D341Med (cell line): Measurements from ENCODE around the gene ASPSCR1.

Experiments used
- DNase-seq: peaks from one replicate; pipeline ENCODE4 v3.0.0; 2012; ENCODE audit warnings: low spot score

Gene ASPSCR1

DNA sequence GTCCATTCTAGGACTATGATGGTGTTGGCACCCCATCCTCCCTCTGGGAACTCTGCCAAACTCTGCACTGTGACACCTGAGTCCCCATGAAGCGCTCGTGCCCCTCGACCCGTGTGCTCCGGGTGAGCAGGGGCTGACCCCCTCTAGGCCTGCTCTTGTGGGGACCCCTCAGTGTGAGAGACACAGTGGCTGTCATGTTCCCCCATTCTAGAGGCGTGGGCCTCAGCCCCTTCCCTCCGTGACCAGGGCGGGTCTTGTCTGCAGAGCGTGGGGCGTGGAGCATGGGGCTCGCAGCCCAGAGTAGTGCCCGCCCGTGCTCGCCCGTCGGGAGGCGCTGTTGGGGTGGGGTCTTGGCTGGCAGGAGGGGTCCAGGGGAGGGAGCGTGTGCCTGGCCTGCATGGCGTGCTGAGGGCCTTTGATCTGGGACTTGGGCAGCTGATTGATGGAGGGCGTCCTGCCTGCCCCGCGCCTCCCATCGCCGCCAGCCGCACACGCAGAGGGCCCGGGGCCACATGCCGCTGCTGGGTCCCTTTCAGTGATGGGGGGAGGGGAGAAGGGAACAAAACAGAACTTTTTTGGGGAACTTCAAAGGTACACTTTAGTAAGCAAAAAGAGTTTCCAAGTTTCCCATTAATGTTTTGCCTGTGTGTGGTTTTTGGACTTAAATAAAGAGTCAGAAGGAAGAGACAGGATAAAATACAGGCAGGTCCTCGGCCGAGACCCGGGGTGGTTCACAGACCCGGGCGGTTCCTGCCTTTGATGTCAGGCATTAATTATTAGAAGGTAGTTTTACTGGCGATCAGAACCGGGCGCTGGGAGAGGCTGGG is 22.8 kb downstream of the ASPSCR1 start:
- no peak for DNase-seq

DNA sequence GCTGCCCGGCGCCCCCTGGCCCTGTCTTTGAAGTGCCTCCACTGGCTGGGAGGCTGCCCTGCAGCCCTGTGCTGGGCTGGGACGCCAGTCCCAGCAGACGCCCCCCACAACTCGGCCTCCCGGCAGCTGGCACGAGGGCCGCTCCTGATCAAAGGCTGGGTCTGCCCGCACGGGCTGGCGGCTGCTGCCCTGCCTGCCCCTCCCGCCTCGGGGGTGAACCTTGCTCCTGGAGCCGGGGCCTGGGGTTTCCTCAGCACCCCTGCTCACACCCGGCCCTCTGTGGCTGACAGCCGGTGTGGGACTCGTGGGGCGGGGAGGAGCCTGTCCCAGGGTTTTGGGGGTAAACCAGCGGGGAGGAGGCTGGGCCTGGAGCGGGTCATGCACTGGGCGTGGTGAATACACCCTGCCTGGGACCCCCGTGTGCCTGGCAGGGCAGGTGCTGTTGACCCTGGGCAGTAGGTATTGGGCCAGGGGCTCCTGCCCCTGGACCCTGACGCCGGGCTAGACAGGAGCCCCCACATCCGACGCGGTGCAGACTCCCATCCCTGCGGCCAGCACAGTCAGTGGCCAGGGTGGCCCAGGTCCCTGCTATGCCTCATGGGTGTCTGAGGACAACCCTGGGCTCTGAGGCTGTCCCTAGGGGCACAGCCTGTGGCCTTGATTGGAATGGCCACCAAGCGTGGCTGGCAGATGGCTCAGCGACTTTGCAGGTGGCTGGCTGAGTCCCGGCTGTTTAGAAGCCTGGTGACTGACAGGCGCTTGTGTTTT is 23.6 kb downstream of the ASPSCR1 start:
- no peak for DNase-seq

DNA sequence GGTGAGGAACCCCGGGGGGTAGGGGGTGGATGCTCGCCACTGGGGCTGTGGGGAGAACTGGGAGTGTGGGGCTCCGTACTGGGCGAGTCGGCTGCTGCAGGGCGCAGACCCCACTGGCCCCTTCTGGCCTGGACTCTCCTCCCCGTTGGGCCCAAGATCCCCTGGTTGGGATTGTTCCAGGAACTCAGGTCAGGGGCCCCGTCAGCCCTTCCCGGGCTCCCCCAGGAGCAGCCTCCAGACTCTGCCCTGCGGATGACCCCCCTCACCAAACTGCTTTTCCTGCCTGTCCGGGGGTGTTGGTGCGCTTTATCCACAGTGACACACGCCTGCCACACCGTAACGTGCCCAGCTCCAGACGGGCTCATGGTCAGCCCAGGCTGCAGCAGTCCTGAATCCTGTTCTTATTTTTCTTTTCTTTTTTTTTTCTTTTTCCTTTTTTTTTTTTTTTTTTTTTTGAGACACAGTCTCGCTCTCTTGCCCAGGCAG is 24.2 kb downstream of the ASPSCR1 start:
- DNase-seq, result no peak

DNA sequence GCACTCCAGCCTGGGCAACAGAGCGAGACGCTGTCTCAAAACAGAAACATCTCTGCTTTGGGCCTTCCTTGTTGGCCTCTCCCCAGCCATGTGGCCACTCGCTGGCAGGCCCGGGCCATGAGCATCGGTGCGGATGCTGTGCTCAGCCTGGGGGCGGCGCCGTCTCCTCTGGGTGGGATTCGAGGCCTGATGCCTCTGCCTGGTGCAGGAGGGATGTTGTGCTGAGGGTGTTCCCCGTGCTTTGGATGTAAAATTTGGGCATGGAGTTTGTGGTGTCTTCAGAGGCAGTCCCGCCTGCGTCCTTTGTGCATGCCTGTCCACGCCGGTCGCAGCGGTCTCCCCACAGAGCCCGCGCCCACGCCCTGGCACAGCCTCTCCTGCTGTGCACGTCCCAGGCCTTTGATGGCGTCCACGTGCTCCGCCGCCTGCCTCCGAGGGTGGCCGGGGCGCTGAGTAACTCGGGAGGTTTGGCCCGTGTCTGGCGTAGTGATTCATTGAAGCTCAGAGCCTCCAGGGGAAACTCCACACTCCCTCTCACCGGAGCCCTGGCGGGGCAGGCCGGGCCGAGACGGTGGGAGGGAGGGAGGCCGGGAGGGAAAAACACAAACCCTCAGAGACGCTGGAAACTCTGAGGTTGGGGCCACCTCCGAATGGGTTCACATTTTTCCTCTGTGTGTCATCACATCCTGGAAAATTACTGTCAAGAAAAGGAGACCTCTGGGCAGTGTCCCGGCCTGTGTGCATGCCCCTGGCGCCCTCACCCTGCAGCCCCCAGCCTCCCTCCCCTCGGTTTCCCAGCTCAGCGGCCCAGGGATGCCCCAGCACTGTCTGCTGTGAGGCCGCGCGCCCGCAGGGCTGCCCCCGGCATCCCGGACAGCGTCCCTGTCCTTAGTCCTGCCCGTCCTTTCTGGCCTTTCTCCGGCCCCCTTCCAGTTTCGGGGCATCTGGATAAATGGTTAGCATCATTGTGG is 26.3 kb downstream of the ASPSCR1 start:
- no peak for DNase-seq

DNA sequence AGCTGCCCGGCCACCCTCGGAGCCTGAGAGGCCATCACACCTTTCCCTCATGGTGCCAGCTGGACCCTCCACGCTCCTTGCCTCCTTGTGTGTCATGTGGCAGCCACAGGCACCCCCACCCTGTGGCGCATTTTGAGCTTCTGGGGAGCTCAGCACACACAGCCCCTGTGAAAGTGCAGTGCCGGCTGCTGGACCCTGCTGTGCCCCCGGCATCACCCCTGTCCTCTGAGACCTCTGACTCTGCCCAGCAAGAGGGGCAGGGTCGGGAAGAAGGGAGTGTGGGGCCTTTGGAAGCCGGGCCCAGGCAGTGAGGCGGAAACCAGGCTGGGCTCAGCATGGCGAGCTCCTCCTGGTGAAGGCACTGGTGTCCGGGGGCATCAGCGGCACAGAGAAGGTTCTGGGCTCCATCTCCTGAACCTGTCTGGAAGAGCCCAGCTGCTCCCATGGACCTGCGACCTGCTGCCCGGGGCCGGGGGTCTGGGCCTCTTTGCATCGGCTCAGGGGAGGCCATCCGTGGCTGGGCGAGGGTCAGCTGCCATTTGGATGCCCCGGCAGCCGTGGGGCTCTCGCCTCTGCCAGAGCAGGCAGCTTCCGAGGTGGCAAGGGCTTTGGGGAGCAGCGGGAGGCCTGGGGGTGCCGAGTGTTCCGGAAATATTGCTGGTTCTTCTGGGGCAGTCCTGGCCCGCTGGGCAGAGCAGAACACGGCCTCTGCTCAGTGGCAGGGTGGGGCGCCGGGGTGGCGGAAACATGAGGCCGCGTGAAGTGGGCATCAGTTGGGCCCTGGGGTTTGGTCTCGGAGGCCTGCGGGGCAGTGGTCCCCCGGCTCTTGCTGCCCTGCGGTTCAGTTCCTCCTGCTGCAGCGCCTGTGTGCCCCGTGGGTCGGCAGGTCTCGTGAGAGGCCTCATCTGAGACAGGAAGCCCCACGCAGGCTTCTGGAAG is 27.4 kb downstream of the ASPSCR1 start:
- DNase-seq, result no peak

DNA sequence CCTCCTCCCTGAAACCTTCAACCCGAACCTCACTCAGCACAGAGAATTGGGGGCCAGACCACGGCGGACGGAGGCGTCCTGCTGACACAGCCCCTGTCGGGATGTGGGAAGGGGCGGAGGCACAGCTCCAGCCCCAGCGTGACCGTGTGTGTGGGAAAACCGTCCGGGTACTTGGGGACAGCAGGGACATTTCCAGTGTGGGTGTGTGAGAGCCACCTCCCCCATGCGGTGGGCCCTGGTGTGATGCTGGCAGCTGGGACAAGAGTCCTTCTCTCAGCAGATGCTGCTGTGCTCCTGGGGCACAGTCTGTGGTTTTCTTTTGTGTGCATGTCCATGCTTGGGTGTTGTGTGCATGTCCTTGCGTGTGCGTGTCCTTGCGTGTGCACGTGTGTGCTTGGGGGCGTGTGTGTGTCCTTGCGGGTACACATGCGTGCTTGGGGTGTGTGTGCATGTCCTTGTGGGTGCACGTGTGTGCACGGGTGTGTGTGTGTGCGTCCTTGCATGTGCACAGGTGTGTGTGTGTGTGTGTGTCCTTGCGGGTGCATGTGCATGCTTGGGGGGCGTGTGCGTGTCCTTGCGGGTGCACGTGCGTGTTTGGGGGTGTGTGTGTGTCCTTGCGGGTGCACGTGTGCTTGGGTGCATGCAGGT is 28.4 kb downstream of the ASPSCR1 start:
- DNase-seq, result no peak

DNA sequence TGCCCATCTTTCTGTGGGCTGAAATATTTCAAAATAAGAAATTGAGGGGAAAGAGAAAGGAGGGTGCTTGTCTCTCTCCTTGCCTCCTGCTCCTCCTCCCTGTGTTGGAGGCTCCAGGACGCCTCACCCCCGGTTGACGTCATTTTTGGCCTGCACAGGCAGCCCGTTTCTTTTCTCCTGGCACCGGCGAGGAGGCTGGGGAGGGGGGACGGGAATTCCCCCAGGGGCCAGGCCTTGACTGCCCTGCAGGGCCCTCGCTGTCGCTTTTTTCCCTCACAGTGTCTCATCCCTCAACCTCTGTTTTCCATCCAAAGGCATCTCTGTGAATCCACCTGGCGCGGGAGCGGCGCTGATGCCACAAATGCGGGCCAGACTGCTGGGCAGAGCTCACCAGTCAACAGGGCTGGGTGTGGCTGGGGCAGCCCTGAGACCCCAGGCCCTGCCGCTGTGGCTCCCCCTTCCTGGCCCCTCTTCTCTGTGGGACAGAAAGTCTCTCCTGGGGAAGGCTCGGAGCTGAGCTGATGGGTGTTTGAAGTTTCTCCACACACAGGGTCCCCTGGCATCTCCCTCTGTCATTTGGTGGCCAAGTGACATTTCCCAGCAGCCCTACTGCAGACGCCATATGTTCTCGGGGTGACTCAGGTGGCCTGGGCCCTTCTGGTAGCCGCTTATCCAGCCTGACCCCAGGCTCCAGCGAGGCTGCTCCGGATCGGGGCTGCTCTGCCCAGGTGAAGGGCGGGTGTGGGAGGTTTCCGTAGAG is 29.2 kb downstream of the ASPSCR1 start:
- no peak for DNase-seq

DNA sequence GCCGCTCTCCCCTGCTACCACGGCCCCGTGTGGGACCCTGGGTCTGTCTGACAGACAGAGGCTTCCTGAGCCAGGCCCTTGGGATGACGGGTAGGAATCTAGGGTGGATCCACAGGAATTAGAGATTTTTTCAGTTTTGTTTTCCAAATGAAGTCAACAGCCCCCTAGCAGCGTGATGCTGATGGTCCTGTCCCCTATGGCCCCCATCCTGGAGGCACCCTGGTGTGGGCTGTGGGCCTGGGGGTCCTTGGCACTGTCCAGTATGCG is 29.7 kb downstream of the ASPSCR1 start:
- no peak for DNase-seq

DNA sequence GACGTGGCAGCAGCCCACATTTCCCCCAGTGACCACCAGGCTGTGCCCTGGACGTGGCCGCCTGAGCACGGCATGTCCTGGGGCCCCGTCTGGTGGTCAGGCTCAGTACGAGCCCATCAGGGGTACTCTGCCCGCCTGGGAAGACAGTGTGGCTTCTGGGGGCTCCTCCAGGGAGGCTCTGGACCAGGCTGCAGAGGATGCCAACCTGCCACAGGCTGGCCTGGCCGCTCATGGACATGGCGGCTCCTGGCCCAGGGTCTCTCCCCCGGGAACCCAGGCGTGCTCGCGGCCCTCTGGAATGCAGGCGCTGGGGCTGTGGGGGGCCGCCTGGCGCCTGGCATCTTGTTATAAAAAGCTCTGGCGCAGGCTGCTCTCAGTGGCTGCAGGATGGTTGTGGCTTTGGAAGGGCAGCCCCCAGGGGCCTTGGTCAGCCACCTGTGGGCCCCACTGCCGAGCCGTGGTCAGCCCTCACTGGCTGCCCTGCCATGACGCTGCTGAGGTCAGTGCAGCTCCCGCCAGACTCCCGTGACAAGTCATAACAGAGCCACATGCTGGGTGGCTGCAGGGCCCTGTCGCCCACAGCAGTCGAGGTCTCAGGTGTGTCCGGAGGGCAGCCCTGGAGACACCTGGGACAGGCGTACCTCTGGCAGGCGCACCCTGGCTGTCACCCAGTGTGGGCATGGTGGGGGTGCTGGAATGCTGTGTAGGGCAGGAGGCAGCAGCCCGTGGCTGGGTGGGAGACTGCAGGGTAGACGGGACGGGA is 30.2 kb downstream of the ASPSCR1 start:
- DNase-seq, result no peak

DNA sequence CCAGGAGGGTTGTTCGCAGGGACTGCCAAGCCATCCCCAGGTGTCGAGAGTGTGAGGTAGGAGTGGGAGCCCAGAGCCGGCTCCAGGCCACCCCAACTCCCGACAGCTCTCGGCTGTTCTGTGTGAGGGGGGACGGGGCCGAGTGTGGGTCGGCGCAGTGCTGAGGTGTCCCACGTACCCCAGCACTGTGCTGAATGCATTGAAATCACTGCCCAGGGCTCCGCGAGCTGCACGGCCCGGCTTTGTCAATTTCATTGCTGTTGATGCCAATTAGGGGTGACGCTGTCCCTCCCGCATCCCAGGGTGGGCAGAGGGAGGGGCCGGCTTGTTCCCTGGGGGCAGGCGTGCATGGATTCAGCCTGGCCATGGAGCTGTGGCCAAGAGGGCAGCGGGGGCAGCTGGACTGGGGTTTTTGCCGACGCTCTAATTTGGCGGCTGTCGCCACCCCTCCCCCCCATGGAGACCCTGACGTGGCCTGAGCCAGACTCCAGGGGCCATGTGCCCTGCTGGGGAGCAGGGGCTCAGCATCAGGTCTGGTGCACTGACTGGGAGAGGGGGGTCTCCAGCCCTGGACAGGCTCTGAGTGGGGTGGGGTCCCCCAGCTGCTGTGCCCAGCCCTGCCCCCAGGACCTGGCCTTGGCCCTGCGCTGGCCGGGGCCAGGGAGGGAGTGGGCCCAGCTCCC is 31.0 kb downstream of the ASPSCR1 start:
- DNase-seq, result no peak

DNA sequence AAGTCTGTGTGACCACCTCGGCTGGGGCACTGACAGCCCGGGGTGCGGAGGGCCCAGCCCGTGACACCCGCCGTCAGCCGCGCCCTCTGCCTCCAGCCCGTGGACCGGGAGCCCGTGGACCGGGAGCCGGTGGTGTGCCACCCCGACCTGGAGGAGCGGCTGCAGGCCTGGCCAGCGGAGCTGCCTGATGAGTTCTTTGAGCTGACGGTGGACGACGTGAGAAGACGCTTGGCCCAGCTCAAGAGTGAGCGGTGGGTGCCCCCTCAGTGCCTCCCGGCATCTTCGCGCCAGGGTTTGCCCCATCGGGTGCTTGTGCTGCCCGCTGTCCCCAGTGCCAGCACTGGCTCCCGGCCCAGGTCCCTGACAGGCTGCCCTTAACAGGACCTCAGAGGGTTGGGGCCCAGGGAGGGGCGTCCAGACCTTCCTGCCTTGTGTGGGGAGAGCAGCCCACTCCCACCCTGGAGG is 31.5 kb downstream of the ASPSCR1 start:
- no peak for DNase-seq

DNA sequence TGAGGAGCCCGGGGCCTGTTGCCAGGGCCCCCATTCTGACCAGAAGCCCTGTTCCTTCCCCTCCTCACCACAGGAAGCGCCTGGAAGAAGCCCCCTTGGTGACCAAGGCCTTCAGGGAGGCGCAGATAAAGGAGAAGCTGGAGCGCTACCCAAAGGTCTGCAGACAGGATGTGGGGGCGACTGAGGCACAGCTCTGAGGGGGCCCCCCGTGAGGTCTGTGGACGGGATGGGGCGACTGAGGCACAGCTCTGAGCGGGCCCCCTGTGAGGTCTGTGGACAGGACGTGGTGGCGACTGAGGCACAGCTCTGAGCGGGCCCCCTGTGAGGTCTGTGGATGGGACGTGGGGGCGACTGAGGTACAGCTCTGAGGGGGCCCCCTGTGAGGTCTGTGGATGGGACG is 32.0 kb downstream of the ASPSCR1 start:
- no peak for DNase-seq

DNA sequence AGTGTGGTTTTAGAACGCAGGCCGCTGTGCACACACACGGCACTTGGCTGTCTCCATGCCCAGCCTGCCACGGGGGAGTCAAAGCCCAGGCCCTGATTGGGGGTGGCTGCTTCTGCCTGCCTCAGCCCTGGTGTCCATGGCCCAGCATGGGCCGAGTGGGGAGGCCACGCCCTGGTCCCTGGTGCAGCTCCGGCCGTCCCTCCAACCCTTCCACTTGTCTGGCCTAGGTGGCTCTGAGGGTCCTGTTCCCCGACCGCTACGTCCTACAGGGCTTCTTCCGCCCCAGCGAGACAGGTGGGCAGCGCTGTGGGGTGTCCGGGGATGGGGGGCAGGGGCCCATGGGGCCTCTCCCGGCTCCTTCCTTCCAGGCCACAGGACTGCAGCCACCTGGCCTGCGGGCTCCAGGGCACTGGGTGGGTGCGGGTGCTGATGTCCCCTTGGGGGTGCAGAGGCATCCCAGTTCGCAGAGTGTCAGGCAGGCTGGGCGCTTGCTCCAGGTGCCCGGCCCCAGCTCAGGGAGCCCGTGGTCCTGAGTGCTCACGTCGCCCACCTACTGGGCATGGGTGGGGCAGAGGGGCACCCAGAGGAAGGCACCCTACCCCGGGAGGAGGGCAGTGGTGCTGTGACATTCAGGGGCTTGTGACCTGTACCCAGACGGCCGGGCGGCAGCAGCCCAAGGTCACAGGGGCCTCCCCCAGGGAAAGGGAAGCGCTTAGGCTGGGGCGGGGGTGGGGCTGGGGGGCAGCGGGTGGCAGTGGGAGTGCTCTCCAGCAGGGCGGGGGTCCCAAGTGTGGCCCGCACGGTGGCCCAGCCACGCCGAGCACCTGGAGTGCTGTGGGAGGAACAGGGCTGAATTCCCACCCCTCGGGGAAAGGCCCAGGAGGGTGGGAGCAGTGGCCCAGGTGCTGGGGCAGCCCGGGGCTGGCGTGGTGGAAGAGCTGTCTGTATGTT is 33.4 kb downstream of the ASPSCR1 start:
- DNase-seq, result no peak

DNA sequence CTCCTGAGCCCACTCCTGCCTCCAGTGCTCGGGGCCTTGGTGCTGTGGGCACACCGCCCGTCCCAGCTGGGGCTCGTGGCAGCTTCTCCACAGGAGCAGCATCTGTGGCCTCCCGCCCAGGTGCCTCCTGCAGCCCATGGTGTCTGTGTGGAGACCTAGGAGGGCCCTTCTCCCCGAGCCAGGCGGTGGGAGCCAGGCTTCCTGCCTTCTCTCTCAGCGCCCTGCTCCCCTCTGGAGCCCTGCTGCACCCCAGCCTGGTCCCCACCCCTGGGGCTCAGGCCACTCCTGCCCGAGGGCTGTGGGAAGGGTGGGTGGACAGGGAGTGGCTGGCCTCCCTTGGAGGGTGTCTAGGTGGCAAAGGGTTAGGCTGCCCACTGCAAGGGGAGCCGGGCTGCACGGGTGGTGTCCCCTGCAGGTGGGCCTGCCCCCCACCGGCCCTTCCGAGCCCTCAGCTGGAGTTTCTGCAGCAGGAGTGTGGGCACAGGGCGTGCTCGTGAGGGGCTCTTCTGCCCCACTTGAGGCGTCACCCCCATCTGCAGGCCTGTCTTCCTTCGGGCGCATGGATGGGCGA is 34.3 kb downstream of the ASPSCR1 start:
- no peak for DNase-seq

DNA sequence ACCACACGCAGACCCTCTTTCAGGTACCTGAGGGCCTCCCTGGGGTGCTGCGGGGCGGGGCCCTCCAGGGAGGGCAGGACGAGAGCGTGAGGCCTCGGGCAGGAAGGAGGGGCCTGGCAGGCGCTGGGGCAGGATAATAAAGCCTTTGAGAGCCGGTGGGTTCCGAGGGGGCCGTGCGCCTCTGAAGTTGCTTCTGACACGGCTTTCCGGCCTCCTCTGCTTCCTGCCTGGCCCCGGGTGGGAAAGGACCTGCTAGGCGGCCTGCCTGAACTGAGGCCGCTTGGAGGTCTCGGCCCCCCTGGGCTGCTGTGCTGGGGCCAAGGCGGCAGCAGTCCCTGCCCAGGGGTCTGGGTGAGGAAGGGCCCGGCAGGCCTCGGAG is 34.8 kb downstream of the ASPSCR1 start:
- DNase-seq, result no peak

DNA sequence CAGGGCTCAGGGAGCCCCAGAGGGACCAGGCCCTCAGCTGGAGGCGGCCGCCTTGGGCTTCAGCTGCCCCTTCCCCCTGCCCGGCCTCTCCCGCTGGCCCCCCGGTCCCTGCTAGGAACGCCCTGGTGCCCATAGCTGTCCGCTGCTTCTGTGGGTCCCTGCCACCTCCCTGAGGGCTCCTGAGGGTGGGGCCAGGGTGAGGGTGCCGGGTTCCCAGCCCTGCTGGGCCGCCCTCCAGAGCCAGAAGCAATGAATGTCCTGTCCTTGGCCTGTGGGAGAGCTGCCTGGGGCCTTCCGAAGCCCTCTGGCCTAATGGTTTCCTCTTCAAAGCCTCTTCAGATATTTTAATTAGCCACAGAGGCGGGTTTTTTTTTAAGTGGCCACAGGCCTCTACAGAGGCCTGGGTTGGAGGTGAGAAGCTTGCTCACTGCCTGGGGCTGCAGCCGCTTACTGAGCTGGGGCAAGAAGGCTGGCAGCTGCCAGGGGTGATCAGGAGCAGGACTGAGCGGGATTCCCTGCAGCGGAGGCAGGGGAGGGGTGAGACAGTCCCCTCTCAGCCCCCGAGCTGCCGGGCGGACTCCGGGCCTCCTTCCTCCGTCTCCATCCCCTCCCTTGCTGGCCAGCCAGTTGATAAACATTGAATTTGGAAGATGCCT is 35.3 kb downstream of the ASPSCR1 start:
- no peak for DNase-seq

DNA sequence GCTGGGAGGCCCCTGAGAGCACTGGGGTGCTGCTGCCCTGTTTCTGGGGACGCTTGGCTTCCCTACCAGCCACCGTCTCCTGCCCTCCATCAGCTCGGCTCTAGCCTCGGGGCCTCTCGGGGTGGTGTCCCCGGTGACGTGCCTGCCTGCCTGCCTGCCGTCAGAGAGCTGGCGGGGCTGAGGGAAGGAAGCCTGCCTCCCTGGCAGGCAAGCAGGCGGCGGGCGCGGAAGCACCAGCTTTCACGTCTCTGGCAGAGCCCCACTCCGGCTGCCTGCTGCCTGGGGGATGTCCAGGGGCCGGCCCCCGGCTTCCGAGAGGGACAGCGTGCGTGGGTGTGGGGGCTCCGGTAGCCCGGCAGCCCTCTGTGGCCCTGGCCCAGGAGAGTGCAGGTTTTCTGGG is 35.9 kb downstream of the ASPSCR1 start:
- no peak for DNase-seq
